HCT116 (cell line): ENCODE measurements around the gene SEC22A.

Experiments
- CBX3 ChIP-seq: IDR thresholded peaks from 2 replicates; pipeline ENCODE4 v1.6.1; 2012; ENCODE audit warnings: low read depth
- CEBPB ChIP-seq: IDR thresholded peaks from 2 replicates; pipeline ENCODE4 v1.6.1; 2012; ENCODE audit warnings: low read depth
- EZH2 ChIP-seq: fragments of 200-600 bp; sonication (generic); IDR thresholded peaks from 2 replicates; pipeline ENCODE4 v1.6.1; 2017; ENCODE audit warnings: antibody characterized with exemption, mixed run types
- POLR2A ChIP-seq: IDR thresholded peaks from 2 replicates; pipeline ENCODE4 v1.7.0; 2011; ENCODE audit warnings: borderline replicate concordance; ENCODE audit not compliant: insufficient read depth, insufficient read length; ENCODE audit errors: extremely low read depth
- POLR2AphosphoS5 ChIP-seq: IDR thresholded peaks from 2 replicates; pipeline ENCODE4 v1.6.1; 2011; ENCODE audit warnings: mild to moderate bottlenecking, low read depth, low read length, moderate library complexity
- RAD21 ChIP-seq: IDR thresholded peaks from 2 replicates; pipeline ENCODE4 v1.6.1; 2012; ENCODE audit warnings: low read depth, mild to moderate bottlenecking
- SIN3A ChIP-seq: IDR thresholded peaks from 2 replicates; pipeline ENCODE4 v1.6.1; 2012; ENCODE audit warnings: low read depth
- SRF ChIP-seq: IDR thresholded peaks from 2 replicates; pipeline ENCODE4 v1.6.1; 2012; ENCODE audit warnings: low read depth
- TCF7L2 ChIP-seq: IDR thresholded peaks from 2 replicates; pipeline ENCODE4 v1.7.0; 2011; ENCODE audit warnings: borderline replicate concordance, inconsistent platforms; ENCODE audit not compliant: insufficient read depth, insufficient read length; ENCODE audit errors: extremely low read depth
- ZNF274 ChIP-seq: fragments of 200-500 bp; sonication (Bioruptor generic); IDR thresholded peaks from 2 replicates; pipeline ENCODE4 v1.6.1; 2014; ENCODE audit warnings: mild to moderate bottlenecking, low read depth, low read length, inconsistent platforms
- TF ChIP-seq, protein P1 (sequence below), 3 experiments: fragments of 200-600 bp in 1 of 3; sonication (generic) in 1 of 3; IDR thresholded peaks in 2 of 3; conservative IDR thresholded peaks in 1 of 3; 2 replicates each; pipeline ENCODE4 v1.5.1; 2012 to 2017; ENCODE audit warnings: low read depth in 2 of 3, low read length in 2 of 3, antibody characterized with exemption in 1 of 3, borderline replicate concordance in 1 of 3, control low read depth in 1 of 3, mild to moderate bottlenecking in 1 of 3, mixed read lengths in 1 of 3, mixed run types in 1 of 3, moderate library complexity in 1 of 3; ENCODE audit not compliant: insufficient read depth in 1 of 3
- TF ChIP-seq, protein P2 (sequence below): IDR thresholded peaks from 2 replicates; pipeline ENCODE4 v1.6.1; 2012; ENCODE audit warnings: low read depth

DNA sequence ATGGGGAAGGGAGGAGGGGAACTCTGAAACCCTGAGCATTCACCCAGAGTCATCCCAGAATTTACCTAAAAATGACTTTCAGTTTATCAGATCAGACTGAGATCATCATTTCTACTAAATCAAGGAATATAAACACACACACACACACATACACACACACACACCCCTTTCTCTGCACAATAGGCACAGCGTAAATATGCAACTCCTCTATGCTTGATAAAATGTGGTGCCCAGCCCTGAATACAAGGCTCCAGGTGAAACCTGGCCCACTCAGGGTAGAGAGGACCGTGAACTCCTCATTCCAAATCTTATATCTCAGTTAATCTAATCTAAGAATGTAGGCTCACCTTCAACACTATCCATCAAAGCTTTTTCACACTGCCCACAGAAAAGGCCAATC is 31.8 kb upstream of the SEC22A start:
- TF ChIP-seq POLR2A (no peak), CEBPB (no peak), CBX3 (no peak), POLR2AphosphoS5 (no peak), SIN3A (no peak), SRF (no peak), RAD21 (no peak), TCF7L2 (no peak), EZH2 (no peak), ZNF274 (no peak)
- TF ChIP-seq, protein P1, sequence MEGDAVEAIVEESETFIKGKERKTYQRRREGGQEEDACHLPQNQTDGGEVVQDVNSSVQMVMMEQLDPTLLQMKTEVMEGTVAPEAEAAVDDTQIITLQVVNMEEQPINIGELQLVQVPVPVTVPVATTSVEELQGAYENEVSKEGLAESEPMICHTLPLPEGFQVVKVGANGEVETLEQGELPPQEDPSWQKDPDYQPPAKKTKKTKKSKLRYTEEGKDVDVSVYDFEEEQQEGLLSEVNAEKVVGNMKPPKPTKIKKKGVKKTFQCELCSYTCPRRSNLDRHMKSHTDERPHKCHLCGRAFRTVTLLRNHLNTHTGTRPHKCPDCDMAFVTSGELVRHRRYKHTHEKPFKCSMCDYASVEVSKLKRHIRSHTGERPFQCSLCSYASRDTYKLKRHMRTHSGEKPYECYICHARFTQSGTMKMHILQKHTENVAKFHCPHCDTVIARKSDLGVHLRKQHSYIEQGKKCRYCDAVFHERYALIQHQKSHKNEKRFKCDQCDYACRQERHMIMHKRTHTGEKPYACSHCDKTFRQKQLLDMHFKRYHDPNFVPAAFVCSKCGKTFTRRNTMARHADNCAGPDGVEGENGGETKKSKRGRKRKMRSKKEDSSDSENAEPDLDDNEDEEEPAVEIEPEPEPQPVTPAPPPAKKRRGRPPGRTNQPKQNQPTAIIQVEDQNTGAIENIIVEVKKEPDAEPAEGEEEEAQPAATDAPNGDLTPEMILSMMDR (IDR thresholded peaks at IDR 0.05 in 2 of 3, conservative IDR thresholded peaks at IDR 0.05 in 1 of 3; ENCODE audit: borderline replicate concordance in 1 of 3, insufficient read depth in 1 of 3, low read depth in 2 of 3, low read length in 2 of 3), result no peak
- TF ChIP-seq, protein P2, sequence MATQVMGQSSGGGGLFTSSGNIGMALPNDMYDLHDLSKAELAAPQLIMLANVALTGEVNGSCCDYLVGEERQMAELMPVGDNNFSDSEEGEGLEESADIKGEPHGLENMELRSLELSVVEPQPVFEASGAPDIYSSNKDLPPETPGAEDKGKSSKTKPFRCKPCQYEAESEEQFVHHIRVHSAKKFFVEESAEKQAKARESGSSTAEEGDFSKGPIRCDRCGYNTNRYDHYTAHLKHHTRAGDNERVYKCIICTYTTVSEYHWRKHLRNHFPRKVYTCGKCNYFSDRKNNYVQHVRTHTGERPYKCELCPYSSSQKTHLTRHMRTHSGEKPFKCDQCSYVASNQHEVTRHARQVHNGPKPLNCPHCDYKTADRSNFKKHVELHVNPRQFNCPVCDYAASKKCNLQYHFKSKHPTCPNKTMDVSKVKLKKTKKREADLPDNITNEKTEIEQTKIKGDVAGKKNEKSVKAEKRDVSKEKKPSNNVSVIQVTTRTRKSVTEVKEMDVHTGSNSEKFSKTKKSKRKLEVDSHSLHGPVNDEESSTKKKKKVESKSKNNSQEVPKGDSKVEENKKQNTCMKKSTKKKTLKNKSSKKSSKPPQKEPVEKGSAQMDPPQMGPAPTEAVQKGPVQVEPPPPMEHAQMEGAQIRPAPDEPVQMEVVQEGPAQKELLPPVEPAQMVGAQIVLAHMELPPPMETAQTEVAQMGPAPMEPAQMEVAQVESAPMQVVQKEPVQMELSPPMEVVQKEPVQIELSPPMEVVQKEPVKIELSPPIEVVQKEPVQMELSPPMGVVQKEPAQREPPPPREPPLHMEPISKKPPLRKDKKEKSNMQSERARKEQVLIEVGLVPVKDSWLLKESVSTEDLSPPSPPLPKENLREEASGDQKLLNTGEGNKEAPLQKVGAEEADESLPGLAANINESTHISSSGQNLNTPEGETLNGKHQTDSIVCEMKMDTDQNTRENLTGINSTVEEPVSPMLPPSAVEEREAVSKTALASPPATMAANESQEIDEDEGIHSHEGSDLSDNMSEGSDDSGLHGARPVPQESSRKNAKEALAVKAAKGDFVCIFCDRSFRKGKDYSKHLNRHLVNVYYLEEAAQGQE, result no peak
